Karpas-422 (cell line): Measurements from ENCODE around the gene ALDH1A3. TPM values are rescaled to one million over a fixed set of nuclear protein-coding genes. Genes with fewer than 3 reads are reported as not detected.

Experiments used
- DNase-seq: peaks from one replicate; pipeline ENCODE4 v3.0.0-alpha.2; 2015
- H2AFZ ChIP-seq: fragments of 200-600 bp; sonication (generic); 2 replicates; pipeline ENCODE4 v1.6.1; 2014; ENCODE audit warnings: antibody characterized with exemption, low read length, mixed read lengths
- H3K27ac ChIP-seq: fragments of 200-600 bp; sonication (generic); 2 replicates; pipeline ENCODE4 v1.5.1; 2014; ENCODE audit warnings: mild to moderate bottlenecking, low read length, moderate library complexity
- H3K27me3 ChIP-seq: fragments of 200-600 bp; sonication (generic); 2 replicates; pipeline ENCODE4 v1.6.1; 2014; ENCODE audit warnings: low read length, mixed read lengths
- H3K36me3 ChIP-seq: fragments of 200-600 bp; sonication (generic); 2 replicates; pipeline ENCODE4 v1.6.1; 2014; ENCODE audit warnings: low read length, mixed read lengths; ENCODE audit not compliant: insufficient read depth
- H3K4me1 ChIP-seq: fragments of 200-600 bp; sonication (generic); 2 replicates; pipeline ENCODE4 v1.6.1; 2014; ENCODE audit warnings: mild to moderate bottlenecking, low read length, mixed read lengths
- H3K4me2 ChIP-seq: fragments of 200-600 bp; sonication (generic); 2 replicates; pipeline ENCODE4 v1.6.1; 2014; ENCODE audit warnings: low read length, low read depth, mild to moderate bottlenecking; ENCODE audit not compliant: poor library complexity, severe bottlenecking
- H3K4me3 ChIP-seq: fragments of 200-600 bp; sonication (generic); 2 replicates; pipeline ENCODE4 v1.5.1; 2014; ENCODE audit warnings: mild to moderate bottlenecking, antibody characterized with exemption, low read length, mixed read lengths
- H3K79me2 ChIP-seq: fragments of 200-600 bp; sonication (generic); 2 replicates; pipeline ENCODE4 v1.6.1; 2014; ENCODE audit warnings: mild to moderate bottlenecking, low read length, mixed read lengths
- H3K9ac ChIP-seq: fragments of 200-600 bp; sonication (generic); 2 replicates; pipeline ENCODE4 v1.6.0; 2014; ENCODE audit warnings: low read length
- H3K9me2 ChIP-seq: fragments of 200-600 bp; sonication (generic), shearing (Covaris generic); replicated peaks from 2 replicates; pipeline ENCODE4 v1.6.0; 2014; ENCODE audit warnings: mild to moderate bottlenecking, low read length, moderate library complexity; ENCODE audit not compliant: insufficient read depth
- H3K9me3 ChIP-seq: fragments of 300-700, 200-600 bp; sonication (generic); 2 replicates; pipeline ENCODE4 v1.6.1; 2014; ENCODE audit warnings: low read length, mixed read lengths
- H4K20me1 ChIP-seq: fragments of 200-600 bp; sonication (generic); 2 replicates; pipeline ENCODE4 v1.6.1; 2014; ENCODE audit warnings: mild to moderate bottlenecking, antibody characterized with exemption, low read length, low read depth; ENCODE audit not compliant: insufficient read depth
- total RNA-seq: library from RNA; depleted of rRNA; stranded (reverse); fragments of >200 nt; shearing (Covaris generic); gene quantifications from 2 replicates; pipeline ENCODE4 v1.2.3, GENCODE V29; 2014; ENCODE audit warnings: low replicate concordance

The ALDH1A3 gene
- total RNA-seq, 1 experiment from 2014 or later = not detected

DNA sequence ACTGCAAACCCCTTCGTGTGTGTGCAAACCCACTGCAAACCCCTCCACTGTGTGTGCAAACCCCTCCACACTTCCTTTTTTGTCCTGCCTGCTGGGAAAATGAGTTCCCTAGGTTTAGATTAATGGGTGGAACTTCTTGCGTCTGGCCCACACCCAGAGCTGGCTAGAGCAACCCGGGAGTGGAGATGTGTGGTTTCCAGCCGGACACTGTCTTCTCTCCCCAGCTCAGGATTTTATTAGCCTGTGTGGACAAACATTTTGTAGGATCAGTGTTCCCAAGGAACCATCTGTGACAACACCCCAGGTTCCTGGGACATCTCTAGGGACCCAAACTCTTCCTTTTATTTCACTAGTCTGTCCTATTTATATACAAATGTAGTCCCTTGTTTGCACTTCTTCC lies 29.9 kb downstream of the ALDH1A3 start:
- no peak overlapping the region for H3K4me3 ChIP-seq
- no peak overlapping the region for H3K9ac ChIP-seq
- H4K20me1 ChIP-seq = no peaks in the 10 kb centered on the region
- H3K9me3 ChIP-seq = no peaks in the 10 kb centered on the region
- H3K36me3 ChIP-seq = no peaks in the 10 kb centered on the region
- DNase-seq = no peak
- H3K79me2 ChIP-seq = no peaks in the 10 kb centered on the region
- H3K4me1 ChIP-seq = no peaks in the 10 kb centered on the region
- no peak overlapping the region for H3K27ac ChIP-seq
- no peak overlapping the region for H3K4me2 ChIP-seq
- no peak overlapping the region for H2AFZ ChIP-seq
- H3K9me2 ChIP-seq = no peaks in the 10 kb centered on the region
- no peaks in the 10 kb centered on the region for H3K27me3 ChIP-seq

GRCh38 chr15:100909989-100910955 lies 30.6 kb downstream of the ALDH1A3 start:
- H3K9me3 ChIP-seq = no peaks in the 10 kb centered on the region
- H3K27ac ChIP-seq = no peak overlapping the region
- no peaks in the 10 kb centered on the region for H3K9me2 ChIP-seq
- H3K4me2 ChIP-seq = no peak overlapping the region
- H3K4me1 ChIP-seq = no peaks in the 10 kb centered on the region
- no peak overlapping the region for H3K4me3 ChIP-seq
- no peak overlapping the region for H3K9ac ChIP-seq
- no peaks in the 10 kb centered on the region for H4K20me1 ChIP-seq
- no peak for DNase-seq
- no peak overlapping the region for H2AFZ ChIP-seq
- no peaks in the 10 kb centered on the region for H3K79me2 ChIP-seq
- no peaks in the 10 kb centered on the region for H3K27me3 ChIP-seq
- 0 out of 2 replicates have a peak, but pooled peaks cover 2% of the 10 kb centered on the region for H3K36me3 ChIP-seq

GRCh38 chr15:100911086-100911485 lies 31.5 kb downstream of the ALDH1A3 start:
- no peak overlapping the region for H3K4me3 ChIP-seq
- no peaks in the 10 kb centered on the region for H3K9me2 ChIP-seq
- no peaks in the 10 kb centered on the region for H4K20me1 ChIP-seq
- no peaks in the 10 kb centered on the region for H3K9me3 ChIP-seq
- no peaks in the 10 kb centered on the region for H3K79me2 ChIP-seq
- H3K4me1 ChIP-seq = no peaks in the 10 kb centered on the region
- no peak overlapping the region for H3K9ac ChIP-seq
- H2AFZ ChIP-seq = no peak overlapping the region
- no peaks in the 10 kb centered on the region for H3K27me3 ChIP-seq
- H3K27ac ChIP-seq = no peak overlapping the region
- no peak overlapping the region for H3K4me2 ChIP-seq
- peaks cover 10% of the 10 kb centered on the region; the same call in 1 of the 2 replicates for H3K36me3 ChIP-seq
- DNase-seq = no peak

DNA sequence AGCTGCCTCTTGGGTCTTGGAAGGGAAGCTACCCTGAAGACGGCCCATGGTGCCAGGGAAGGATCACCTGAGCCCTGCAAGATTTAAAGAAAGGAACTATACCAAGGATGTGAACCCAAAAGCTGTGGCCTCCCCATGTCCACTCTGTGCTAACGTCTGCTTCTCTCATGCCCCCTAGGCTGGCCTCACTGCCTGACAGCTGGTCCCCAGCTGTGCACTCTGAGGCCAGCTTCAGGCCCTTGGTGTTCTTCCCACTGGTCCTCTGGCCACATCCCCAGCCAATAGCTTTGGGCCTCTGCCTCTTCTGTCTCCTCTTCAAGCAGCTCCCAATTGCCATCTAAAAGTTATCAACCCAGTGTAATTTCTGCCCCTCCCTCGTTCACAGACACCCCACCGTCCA lies 34.3 kb downstream of the ALDH1A3 start:
- H2AFZ ChIP-seq = no peak overlapping the region
- no peaks in the 10 kb centered on the region for H3K27me3 ChIP-seq
- no peak overlapping the region for H3K9ac ChIP-seq
- H3K4me1 ChIP-seq = peaks cover 25% of the 10 kb centered on the region
- H3K4me2 ChIP-seq = no peak overlapping the region
- H3K4me3 ChIP-seq = no peak overlapping the region
- H3K9me2 ChIP-seq = no peaks in the 10 kb centered on the region
- peaks cover 9% of the 10 kb centered on the region for H3K79me2 ChIP-seq
- H3K9me3 ChIP-seq = no peaks in the 10 kb centered on the region
- no peak for DNase-seq
- H4K20me1 ChIP-seq = peaks cover 7% of the 10 kb centered on the region; the same call in 1 of the 2 replicates
- H3K36me3 ChIP-seq = peaks cover 26% of the 10 kb centered on the region
- no peak overlapping the region for H3K27ac ChIP-seq

GRCh38 chr15:100914876-100915275 lies 35.2 kb downstream of the ALDH1A3 start:
- H3K9me3 ChIP-seq = no peaks in the 10 kb centered on the region
- no peak for DNase-seq
- H3K9ac ChIP-seq = no peak overlapping the region
- no peak overlapping the region for H2AFZ ChIP-seq
- no peak overlapping the region for H3K4me2 ChIP-seq
- H3K4me1 ChIP-seq = peaks cover 25% of the 10 kb centered on the region
- peaks cover 28% of the 10 kb centered on the region for H3K36me3 ChIP-seq
- H4K20me1 ChIP-seq = peaks cover 7% of the 10 kb centered on the region; the same call in 1 of the 2 replicates
- no peak overlapping the region for H3K27ac ChIP-seq
- H3K79me2 ChIP-seq = peaks cover 13% of the 10 kb centered on the region
- no peaks in the 10 kb centered on the region for H3K27me3 ChIP-seq
- no peaks in the 10 kb centered on the region for H3K9me2 ChIP-seq
- no peak overlapping the region for H3K4me3 ChIP-seq

GRCh38 chr15:100918034-100918689 lies 38.5 kb downstream of the ALDH1A3 start:
- no peaks in the 10 kb centered on the region for H3K9me3 ChIP-seq
- 0 out of 2 replicates have a peak overlapping the region, but pooled peaks have one; percentile 9 for H2AFZ ChIP-seq
- H3K4me2 ChIP-seq = peak overlapping the region; percentile 90
- peak overlapping the region; percentile 94 for H3K27ac ChIP-seq
- peaks cover 20% of the 10 kb centered on the region; the same call in 1 of the 2 replicates for H4K20me1 ChIP-seq
- H3K79me2 ChIP-seq = peaks cover 45% of the 10 kb centered on the region
- peak; percentile 95 for DNase-seq
- peak overlapping the region; percentile 94 for H3K9ac ChIP-seq
- peaks cover 47% of the 10 kb centered on the region for H3K36me3 ChIP-seq
- no peaks in the 10 kb centered on the region for H3K9me2 ChIP-seq
- peaks cover 54% of the 10 kb centered on the region for H3K4me1 ChIP-seq
- peak overlapping the region; percentile 89 for H3K4me3 ChIP-seq
- no peaks in the 10 kb centered on the region for H3K27me3 ChIP-seq

DNA sequence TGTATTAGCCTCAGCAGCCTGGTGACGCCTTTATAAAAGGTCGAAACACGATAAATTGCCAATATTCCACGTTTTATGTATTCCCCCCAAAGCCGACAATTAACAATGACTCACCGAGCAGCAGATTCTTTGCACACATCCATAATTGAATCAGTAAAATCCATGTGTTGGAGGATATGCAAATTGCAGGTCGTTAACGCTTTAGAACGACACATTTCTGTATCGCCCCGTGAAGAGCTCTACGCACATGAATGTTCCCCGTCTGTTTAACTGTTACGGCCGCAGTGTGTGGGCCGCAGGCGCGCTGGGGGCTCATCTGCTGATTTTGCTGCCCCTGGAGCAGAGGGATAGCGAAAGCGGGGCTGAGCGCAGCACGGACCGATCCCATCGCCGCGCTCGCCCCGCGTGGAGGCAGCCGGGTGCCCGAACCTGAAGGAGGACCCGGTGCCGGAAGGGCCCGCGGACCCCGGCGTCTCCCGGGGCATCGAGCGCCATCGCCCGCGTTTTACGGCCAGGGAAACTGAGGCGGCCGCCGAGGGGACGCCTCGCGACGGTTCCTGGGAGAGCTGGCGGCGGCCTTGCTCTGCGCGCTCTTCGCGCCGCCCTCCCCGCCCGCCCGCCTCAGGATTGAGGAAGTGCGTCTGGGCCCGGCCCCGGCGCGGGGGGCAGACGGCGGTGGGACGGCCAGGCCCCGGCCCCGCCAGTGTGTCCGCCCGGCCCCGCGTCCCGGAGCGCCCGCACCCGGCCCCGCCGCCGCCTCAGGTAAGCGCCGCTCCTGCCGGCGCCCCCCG lies 39.3 kb downstream of the ALDH1A3 start, which contains the start of gene LRRK1:
LRRK1 (plus strand) TSS at position 668 of the 791 bp plus-strand sequence. CDS start 5,276 bp downstream, outside the sequence.
- H3K9me3 ChIP-seq = no peaks in the 10 kb centered on the region
- no peaks in the 10 kb centered on the region for H3K27me3 ChIP-seq
- peaks cover 54% of the 10 kb centered on the region for H3K36me3 ChIP-seq
- H3K79me2 ChIP-seq = peaks cover 52% of the 10 kb centered on the region
- H3K9me2 ChIP-seq = no peaks in the 10 kb centered on the region
- peak within 1 kb of the TSS; percentile 89 for H3K4me3 ChIP-seq
- 0 out of 2 replicates have a peak within 1 kb of the TSS, but pooled peaks have one; percentile 9 for H2AFZ ChIP-seq
- peak within 1 kb of the TSS; percentile 96 for H3K9ac ChIP-seq
- H4K20me1 ChIP-seq = peaks cover 26% of the 10 kb centered on the region; the same call in 1 of the 2 replicates
- peak; percentile 91 for DNase-seq
- peak within 1 kb of the TSS; percentile 98 for H3K27ac ChIP-seq
- peak within 1 kb of the TSS; percentile 90 for H3K4me2 ChIP-seq
- H3K4me1 ChIP-seq = peaks cover 61% of the 10 kb centered on the region
